GM12865 (cell line): ENCODE results near the gene CCL28.
"Not testable (repeated sequence)": the region's sequence is repeated elsewhere in the genome, so short reads cannot be mapped to it uniquely, and the experiment has no call there.

Experiments used
- DNase-seq: peaks from one replicate; pipeline ENCODE4 v3.0.0; 2010; ENCODE audit warnings: low read depth
- H3K4me3 ChIP-seq: 2 replicates; pipeline ENCODE4 v1.5.1; 2011; ENCODE audit warnings: mild to moderate bottlenecking, low read depth, low read length, control low read depth
- CTCF ChIP-seq: IDR thresholded peaks from 2 replicates; pipeline ENCODE4 v1.5.1; 2011; ENCODE audit warnings: low read length, control low read depth, low read depth, inconsistent platforms; ENCODE audit not compliant: insufficient read depth; ENCODE audit errors: missing control alignments

CCL28 gene

GRCh38 chr5:43367909-43368669, 44.1 kb downstream of the CCL28 start:
- H3K4me3 ChIP-seq = no peak overlapping the region
- DNase-seq = no peak
- no peak for TF ChIP-seq CTCF

GRCh38 chr5:43367453-43367852, 44.7 kb downstream of the CCL28 start:
- no peak for DNase-seq
- no peak overlapping the region for H3K4me3 ChIP-seq
- TF ChIP-seq CTCF = no peak

GRCh38 chr5:43366680-43367246, 45.4 kb downstream of the CCL28 start:
- DNase-seq, H3K4me3 ChIP-seq: not testable (repeated sequence)

GRCh38 chr5:43365155-43365554, 47.0 kb downstream of the CCL28 start:
- H3K4me3 ChIP-seq, DNase-seq: not testable (repeated sequence)

- DNase-seq = peak; percentile 5
- H3K4me3 ChIP-seq = no peak overlapping the region
- no peak for TF ChIP-seq CTCF
Measured at GRCh38 chr5:43363445-43364152, 48.6 kb downstream of the CCL28 start.

GRCh38 chr5:43362725-43363435, 49.3 kb downstream of the CCL28 start:
- DNase-seq = no peak
- no peak overlapping the region for H3K4me3 ChIP-seq
- no peak for TF ChIP-seq CTCF

GRCh38 chr5:43358726-43359125, 53.5 kb downstream of the CCL28 start:
- DNase-seq = no peak
- no peak for TF ChIP-seq CTCF
- no peak overlapping the region for H3K4me3 ChIP-seq

GRCh38 chr5:43358301-43358700, 53.9 kb downstream of the CCL28 start:
- no peak for TF ChIP-seq CTCF
- no peak overlapping the region for H3K4me3 ChIP-seq
- no peak for DNase-seq
